GM21723 (cell line): ENCODE data around the gene ZNF397.

Experiments
- ATAC-seq: cut with Tn5 transposase; IDR thresholded peaks from one replicate; pipeline ENCODE4 v1.9.1; 2021; ENCODE audit warnings: mild to moderate bottlenecking, moderate library complexity; ENCODE audit not compliant: unreplicated experiment

Gene ZNF397

GRCh38 chr18:35245719-35246317 lies 5.0 kb downstream of the ZNF397 start:
- ATAC-seq = no peak

GRCh38 chr18:35246831-35247230 lies 6.0 kb downstream of the ZNF397 start:
- no peak for ATAC-seq

- ATAC-seq = no peak
Measured at GRCh38 chr18:35247412-35248249, 6.8 kb downstream of the ZNF397 start.

- no peak for ATAC-seq
Measured at GRCh38 chr18:35248429-35248828, 7.6 kb downstream of the ZNF397 start.

- no peak for ATAC-seq
Measured at GRCh38 chr18:35252466-35252865, 11.6 kb downstream of the ZNF397 start.

GRCh38 chr18:35253655-35254287 lies 12.9 kb downstream of the ZNF397 start:
- ATAC-seq = no peak

- no peak for ATAC-seq
Measured at GRCh38 chr18:35256947-35257346, 16.1 kb downstream of the ZNF397 start.

GRCh38 chr18:35264409-35264808 lies 23.6 kb downstream of the ZNF397 start:
- no peak for ATAC-seq

- ATAC-seq = peak; percentile 57
Measured at GRCh38 chr18:35267161-35267651, 26.4 kb downstream of the ZNF397 start.

- ATAC-seq = no peak
Measured at GRCh38 chr18:35267809-35268208, 27.0 kb downstream of the ZNF397 start.

GRCh38 chr18:35268821-35269220 lies 28.0 kb downstream of the ZNF397 start:
- ATAC-seq = no peak

- ATAC-seq = no peak
Measured at GRCh38 chr18:35271656-35272055, 30.8 kb downstream of the ZNF397 start.

GRCh38 chr18:35276267-35276666 lies 35.4 kb downstream of the ZNF397 start:
- no peak for ATAC-seq

- ATAC-seq = no peak
Measured at GRCh38 chr18:35277633-35278032, 36.8 kb downstream of the ZNF397 start.

- ATAC-seq = no peak
Measured at GRCh38 chr18:35278085-35278484, 37.3 kb downstream of the ZNF397 start.

GRCh38 chr18:35278969-35279368 lies 38.1 kb downstream of the ZNF397 start:
- ATAC-seq = no peak

- no peak for ATAC-seq
Measured at GRCh38 chr18:35282353-35282752, 41.5 kb downstream of the ZNF397 start.

GRCh38 chr18:35283923-35284794 lies 43.3 kb downstream of the ZNF397 start:
- ATAC-seq = no peak

GRCh38 chr18:35284841-35285240 lies 44.0 kb downstream of the ZNF397 start:
- ATAC-seq = no peak

GRCh38 chr18:35289293-35289692 lies 48.5 kb downstream of the ZNF397 start:
- ATAC-seq = peak; percentile 6

GRCh38 chr18:35289727-35290093 lies 48.9 kb downstream of the ZNF397 start:
- peak; percentile 50 for ATAC-seq
